Measurements from ENCODE around the gene VSX1.

VSX1 gene

GRCh38 chr20:25041813-25042530, 40.0 kb downstream of the VSX1 start:
- ChIA-PET CTCF (no interaction called here), POLR2A (no interaction called here)

GRCh38 chr20:25040438-25040831, 41.5 kb downstream of the VSX1 start:
- Histone ChIP-seq H3K9me3 (ENCODE audit: control insufficient read depth, insufficient read depth, low read depth, low read length) (no peaks in the 10 kb centered on the region), H3K4me3 (ENCODE audit: low read depth, low read length) (no peak overlapping the region), H3K27ac (ENCODE audit: extremely low read depth, low read depth, low read length) (no peak overlapping the region), H3K36me3 (ENCODE audit: control insufficient read depth in 2 of 2, insufficient read depth in 1 of 2, low read length in 2 of 2) (no peaks in the 10 kb centered on the region), H3K4me1 (ENCODE audit: control insufficient read depth, insufficient read depth, low read length) (no peaks in the 10 kb centered on the region)
- ChIA-PET POLR2A (no interaction called here), CTCF (no interaction called here)
- TF ChIP-seq ZNF146 (tag by site-specific recombination; IDR thresholded peaks at IDR 0.05) (no peak), FEZF1 (tag by site-specific recombination; IDR thresholded peaks at IDR 0.05) (no peak), ZNF530 (tag by site-specific recombination; IDR thresholded peaks at IDR 0.05; ENCODE audit: low read depth) (no peak), MZF1 (tag by site-specific recombination; IDR thresholded peaks at IDR 0.05; ENCODE audit: borderline replicate concordance) (no peak), ZBTB8A (tag by site-specific recombination; IDR thresholded peaks at IDR 0.05) (no peak), ZNF274 (IDR thresholded peaks at IDR 0.05; ENCODE audit: low read length) (no peak), ZNF274 (tag by site-specific recombination; IDR thresholded peaks at IDR 0.05; ENCODE audit: borderline replicate concordance) (no peak), RBAK (tag by site-specific recombination; IDR thresholded peaks at IDR 0.05) (no peak), KLF8 (tag by site-specific recombination; IDR thresholded peaks at IDR 0.05) (no peak), ZNF175 (tag by site-specific recombination; IDR thresholded peaks at IDR 0.05) (no peak), GLI2 (tag by site-specific recombination; IDR thresholded peaks at IDR 0.05; ENCODE audit: borderline replicate concordance, low read depth) (no peak)
- TF ChIP-seq, protein P1, sequence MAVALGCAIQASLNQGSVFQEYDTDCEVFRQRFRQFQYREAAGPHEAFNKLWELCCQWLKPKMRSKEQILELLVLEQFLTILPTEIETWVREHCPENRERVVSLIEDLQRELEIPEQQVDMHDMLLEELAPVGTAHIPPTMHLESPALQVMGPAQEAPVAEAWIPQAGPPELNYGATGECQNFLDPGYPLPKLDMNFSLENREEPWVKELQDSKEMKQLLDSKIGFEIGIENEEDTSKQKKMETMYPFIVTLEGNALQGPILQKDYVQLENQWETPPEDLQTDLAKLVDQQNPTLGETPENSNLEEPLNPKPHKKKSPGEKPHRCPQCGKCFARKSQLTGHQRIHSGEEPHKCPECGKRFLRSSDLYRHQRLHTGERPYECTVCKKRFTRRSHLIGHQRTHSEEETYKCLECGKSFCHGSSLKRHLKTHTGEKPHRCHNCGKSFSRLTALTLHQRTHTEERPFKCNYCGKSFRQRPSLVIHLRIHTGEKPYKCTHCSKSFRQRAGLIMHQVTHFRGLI (tag by site-specific recombination; IDR thresholded peaks at IDR 0.05): no peak

More at GRCh38 chr20:25041813-25042530, 40.0 kb downstream of the VSX1 start:
- Histone ChIP-seq H3K27ac (ENCODE audit: extremely low read depth, low read depth, low read length) (no peak overlapping the region), H3K4me3 (ENCODE audit: low read depth, low read length) (no peak overlapping the region), H3K9me3 (ENCODE audit: control insufficient read depth, insufficient read depth, low read depth, low read length) (no peaks in the 10 kb centered on the region), H3K36me3 (ENCODE audit: control insufficient read depth in 2 of 2, insufficient read depth in 1 of 2, low read length in 2 of 2) (peaks cover 0 to 1% of the 10 kb centered on the region in 2 experiments; a peak in 1 of 3 replicates), H3K4me1 (ENCODE audit: control insufficient read depth, insufficient read depth, low read length) (no peaks in the 10 kb centered on the region)
- no peak for TF ChIP-seq ZNF366 (tag by site-specific recombination; conservative IDR thresholded peaks at IDR 0.05)

DNA sequence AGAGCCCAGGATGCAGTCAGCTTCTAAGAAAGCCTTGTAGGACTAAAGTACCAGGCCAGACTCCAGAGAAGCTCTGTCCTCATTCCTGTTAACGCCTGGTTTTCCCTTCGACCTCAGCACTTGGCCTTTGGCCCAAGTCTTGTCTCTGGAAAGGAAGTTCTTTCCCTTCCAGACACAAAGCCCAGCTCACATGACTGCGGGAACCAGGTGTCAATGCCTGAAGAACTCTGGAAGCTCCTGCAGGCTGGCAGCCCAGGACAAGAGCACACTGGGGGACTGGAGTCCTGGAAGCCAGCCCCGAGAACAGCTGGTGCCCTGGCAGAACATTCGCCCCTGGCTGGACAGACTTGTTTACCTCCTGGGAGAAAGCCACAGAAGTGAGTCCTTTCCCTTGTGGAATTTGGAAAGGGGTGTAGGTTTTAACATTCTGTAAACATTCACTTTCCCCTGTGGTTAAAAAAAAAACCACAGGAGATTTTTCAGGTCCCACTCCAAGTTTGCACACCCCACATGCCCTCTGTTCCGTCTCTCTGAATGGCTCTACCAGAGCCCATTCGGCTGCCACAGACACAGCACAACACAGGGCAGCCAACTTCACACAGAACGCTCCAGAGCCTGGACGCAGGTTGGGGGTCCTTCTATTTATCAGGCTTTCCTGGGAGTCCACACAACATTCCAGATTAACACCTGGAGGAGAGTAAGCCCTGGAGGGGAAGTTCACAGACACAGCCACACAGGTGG, 42.1 kb downstream of the VSX1 start:
- CTCF ChIA-PET: no interaction called here
- TF ChIP-seq, protein P2, sequence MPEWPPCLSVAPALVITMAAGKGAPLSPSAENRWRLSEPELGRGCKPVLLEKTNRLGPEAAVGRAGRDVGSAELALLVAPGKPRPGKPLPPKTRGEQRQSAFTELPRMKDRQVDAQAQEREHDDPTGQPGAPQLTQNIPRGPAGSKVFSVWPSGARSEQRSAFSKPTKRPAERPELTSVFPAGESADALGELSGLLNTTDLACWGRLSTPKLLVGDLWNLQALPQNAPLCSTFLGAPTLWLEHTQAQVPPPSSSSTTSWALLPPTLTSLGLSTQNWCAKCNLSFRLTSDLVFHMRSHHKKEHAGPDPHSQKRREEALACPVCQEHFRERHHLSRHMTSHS (tag by site-specific recombination; IDR thresholded peaks at IDR 0.05): no peak
- TF ChIP-seq PRDM1 (tag by site-specific recombination; IDR thresholded peaks at IDR 0.05): peak; percentile 61
- Histone ChIP-seq H3K9me3 (ENCODE audit: control insufficient read depth, insufficient read depth, low read depth, low read length) (no peaks in the 10 kb centered on the region), H3K4me1 (ENCODE audit: control insufficient read depth, insufficient read depth, low read length) (no peaks in the 10 kb centered on the region), H3K4me3 (ENCODE audit: low read depth, low read length) (no peak overlapping the region), H3K36me3 (ENCODE audit: control insufficient read depth in 2 of 2, insufficient read depth in 1 of 2, low read length in 2 of 2) (no peaks in the 10 kb centered on the region), H3K27ac (ENCODE audit: extremely low read depth, low read depth, low read length) (no peak overlapping the region)
- POLR2A ChIA-PET: no interaction called here

DNA sequence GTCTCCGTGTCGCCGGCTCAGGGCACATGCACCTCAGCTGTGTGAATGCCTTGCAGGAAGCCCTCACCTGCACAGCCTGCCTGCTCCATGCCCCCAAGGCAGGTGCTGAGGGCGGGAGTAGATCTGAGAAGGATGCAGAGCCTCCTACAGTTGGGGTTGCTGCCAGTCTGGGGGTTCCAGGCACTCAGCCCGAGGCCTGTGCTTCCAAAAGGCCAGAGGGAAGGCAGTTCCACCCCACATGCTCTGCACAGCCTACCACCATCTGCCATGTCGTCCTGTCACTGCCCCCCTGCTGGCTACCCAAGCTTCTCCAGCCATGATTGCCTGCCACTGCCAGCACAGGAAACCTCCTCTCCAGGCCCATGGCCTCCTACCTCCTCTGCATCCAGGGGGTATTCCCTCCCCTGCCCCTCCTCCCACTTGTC, 43.3 kb downstream of the VSX1 start:
- H3K4me3 ChIP-seq (ENCODE audit: low read depth, low read length): no peak overlapping the region
- ChIA-PET POLR2A (no interaction called here), CTCF (no interaction called here)
- no peaks in the 10 kb centered on the region for H3K4me1 ChIP-seq (ENCODE audit: control insufficient read depth, insufficient read depth, low read length)
- no peaks in the 10 kb centered on the region for H3K36me3 ChIP-seq (ENCODE audit: control insufficient read depth in 2 of 2, insufficient read depth in 1 of 2, low read length in 2 of 2)
- H3K27ac ChIP-seq (ENCODE audit: extremely low read depth, low read depth, low read length): no peak overlapping the region
- no peaks in the 10 kb centered on the region for H3K9me3 ChIP-seq (ENCODE audit: control insufficient read depth, insufficient read depth, low read depth, low read length)
- TF ChIP-seq ZFP41 (tag by site-specific recombination; IDR thresholded peaks at IDR 0.05; ENCODE audit: borderline replicate concordance) (no peak), ZNF16 (tag by site-specific recombination; IDR thresholded peaks at IDR 0.05; ENCODE audit: low read depth) (no peak), ZNF146 (tag by site-specific recombination; IDR thresholded peaks at IDR 0.05) (no peak)
- TF ChIP-seq, protein P3, sequence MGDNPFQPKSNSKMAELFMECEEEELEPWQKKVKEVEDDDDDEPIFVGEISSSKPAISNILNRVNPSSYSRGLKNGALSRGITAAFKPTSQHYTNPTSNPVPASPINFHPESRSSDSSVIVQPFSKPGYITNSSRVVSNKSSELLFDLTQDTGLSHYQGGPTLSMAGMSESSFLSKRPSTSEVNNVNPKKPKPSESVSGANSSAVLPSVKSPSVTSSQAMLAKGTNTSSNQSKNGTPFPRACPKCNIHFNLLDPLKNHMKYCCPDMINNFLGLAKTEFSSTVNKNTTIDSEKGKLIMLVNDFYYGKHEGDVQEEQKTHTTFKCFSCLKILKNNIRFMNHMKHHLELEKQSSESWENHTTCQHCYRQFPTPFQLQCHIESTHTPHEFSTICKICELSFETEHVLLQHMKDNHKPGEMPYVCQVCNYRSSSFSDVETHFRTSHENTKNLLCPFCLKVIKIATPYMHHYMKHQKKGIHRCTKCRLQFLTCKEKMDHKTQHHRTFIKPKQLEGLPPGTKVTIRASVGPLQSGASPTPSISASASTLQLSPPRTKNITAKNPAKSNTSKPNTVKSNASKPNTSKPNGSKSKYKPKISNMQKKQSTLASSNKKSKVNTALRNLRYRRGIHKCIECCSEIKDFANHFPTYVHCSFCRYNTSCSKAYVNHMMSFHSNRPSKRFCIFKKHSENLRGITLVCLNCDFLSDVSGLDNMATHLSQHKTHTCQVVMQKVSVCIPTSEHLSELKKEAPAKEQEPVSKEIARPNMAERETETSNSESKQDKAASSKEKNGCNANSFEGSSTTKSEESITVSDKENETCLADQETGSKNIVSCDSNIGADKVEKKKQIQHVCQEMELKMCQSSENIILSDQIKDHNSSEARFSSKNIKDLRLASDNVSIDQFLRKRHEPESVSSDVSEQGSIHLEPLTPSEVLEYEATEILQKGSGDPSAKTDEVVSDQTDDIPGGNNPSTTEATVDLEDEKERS (tag by site-specific recombination; IDR thresholded peaks at IDR 0.05): no peak
- TF ChIP-seq, protein P4, sequence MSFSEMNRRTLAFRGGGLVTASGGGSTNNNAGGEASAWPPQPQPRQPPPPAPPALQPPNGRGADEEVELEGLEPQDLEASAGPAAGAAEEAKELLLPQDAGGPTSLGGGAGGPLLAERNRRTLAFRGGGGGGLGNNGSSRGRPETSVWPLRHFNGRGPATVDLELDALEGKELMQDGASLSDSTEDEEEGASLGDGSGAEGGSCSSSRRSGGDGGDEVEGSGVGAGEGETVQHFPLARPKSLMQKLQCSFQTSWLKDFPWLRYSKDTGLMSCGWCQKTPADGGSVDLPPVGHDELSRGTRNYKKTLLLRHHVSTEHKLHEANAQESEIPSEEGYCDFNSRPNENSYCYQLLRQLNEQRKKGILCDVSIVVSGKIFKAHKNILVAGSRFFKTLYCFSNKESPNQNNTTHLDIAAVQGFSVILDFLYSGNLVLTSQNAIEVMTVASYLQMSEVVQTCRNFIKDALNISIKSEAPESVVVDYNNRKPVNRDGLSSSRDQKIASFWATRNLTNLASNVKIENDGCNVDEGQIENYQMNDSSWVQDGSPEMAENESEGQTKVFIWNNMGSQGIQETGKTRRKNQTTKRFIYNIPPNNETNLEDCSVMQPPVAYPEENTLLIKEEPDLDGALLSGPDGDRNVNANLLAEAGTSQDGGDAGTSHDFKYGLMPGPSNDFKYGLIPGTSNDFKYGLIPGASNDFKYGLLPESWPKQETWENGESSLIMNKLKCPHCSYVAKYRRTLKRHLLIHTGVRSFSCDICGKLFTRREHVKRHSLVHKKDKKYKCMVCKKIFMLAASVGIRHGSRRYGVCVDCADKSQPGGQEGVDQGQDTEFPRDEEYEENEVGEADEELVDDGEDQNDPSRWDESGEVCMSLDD (tag by site-specific recombination; IDR thresholded peaks at IDR 0.05): no peak

Measured in HEK293 (cell line).